GM10248 (cell line): ENCODE measurements around the gene YJEFN3.
A peak's percentile ranks its signal among the peaks of the same experiment; 100 is the strongest.

Source experiments
- CTCF ChIA-PET: fragments of 300-600 bp; sonication (Branson Sonifier 250); formaldehyde crosslinking; extraction: SDS; loops from one replicate; lab custom pipeline; 2021; ENCODE audit warnings: antibody characterized with exemption; lab: Yijun Ruan, JAX
- POLR2A ChIA-PET: fragments of 350-650 bp; sonication (Branson Sonifier 250); formaldehyde crosslinking; extraction: SDS; loops from one replicate; lab custom pipeline; 2020; ENCODE audit warnings: antibody characterized with exemption; lab: Yijun Ruan, JAX
- DNase-seq: peaks from one replicate; pipeline ENCODE4 v3.0.0; 2012; ENCODE audit errors: extremely low spot score
- TF ChIP-seq, protein P1 (sequence below): IDR thresholded peaks from 2 replicates; pipeline ENCODE4 v1.5.1; 2012; ENCODE audit warnings: mild to moderate bottlenecking, low read depth; ENCODE audit errors: extremely low read depth, missing control alignments, control extremely low read depth

The YJEFN3 gene

DNA sequence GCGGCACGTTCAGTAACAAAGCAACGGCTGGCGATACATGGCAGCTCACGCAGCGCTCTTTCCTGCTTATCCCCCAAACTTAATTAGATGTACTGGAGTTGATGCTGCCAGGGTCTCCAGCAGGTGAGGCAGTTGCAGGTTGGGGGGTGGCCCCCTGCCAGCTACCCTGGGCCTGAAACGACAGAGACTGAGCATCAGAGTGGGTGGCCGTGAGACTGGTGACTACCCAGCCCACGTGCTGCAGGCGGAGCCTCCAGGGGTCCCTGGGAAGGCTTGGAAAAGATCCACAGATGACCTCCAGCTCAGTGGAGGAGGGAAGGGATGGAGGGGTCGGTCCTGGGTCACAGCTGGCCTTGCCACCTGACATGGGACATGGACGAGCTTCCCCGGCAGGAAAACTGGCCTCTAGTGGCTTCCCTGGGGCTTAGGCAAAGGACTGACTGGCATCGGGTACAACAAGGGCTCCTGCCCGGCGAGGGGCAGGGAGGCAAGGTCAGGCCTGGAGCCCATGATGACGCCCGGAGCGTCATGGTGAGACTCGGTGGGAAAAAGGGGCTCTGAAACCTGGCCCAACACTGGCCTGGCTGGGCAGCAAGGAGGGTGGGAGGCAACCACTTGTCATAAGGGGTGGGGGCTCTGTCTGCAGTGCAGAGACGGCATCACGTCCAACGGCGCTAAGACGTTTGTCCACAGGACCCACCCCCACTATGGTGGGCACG lies 33.4 kb downstream of the YJEFN3 start:
- ChIA-PET CTCF (interaction anchor here (1.3 to 2.9 kb wide), 2 partner anchors 9 to 19 kb away, joined by 3 to 17 read pairs; no protein-coding TSS in a partner anchor), POLR2A (no interaction called here)
- DNase-seq = no peak
- TF ChIP-seq, protein P1, sequence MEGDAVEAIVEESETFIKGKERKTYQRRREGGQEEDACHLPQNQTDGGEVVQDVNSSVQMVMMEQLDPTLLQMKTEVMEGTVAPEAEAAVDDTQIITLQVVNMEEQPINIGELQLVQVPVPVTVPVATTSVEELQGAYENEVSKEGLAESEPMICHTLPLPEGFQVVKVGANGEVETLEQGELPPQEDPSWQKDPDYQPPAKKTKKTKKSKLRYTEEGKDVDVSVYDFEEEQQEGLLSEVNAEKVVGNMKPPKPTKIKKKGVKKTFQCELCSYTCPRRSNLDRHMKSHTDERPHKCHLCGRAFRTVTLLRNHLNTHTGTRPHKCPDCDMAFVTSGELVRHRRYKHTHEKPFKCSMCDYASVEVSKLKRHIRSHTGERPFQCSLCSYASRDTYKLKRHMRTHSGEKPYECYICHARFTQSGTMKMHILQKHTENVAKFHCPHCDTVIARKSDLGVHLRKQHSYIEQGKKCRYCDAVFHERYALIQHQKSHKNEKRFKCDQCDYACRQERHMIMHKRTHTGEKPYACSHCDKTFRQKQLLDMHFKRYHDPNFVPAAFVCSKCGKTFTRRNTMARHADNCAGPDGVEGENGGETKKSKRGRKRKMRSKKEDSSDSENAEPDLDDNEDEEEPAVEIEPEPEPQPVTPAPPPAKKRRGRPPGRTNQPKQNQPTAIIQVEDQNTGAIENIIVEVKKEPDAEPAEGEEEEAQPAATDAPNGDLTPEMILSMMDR = no peak

DNA sequence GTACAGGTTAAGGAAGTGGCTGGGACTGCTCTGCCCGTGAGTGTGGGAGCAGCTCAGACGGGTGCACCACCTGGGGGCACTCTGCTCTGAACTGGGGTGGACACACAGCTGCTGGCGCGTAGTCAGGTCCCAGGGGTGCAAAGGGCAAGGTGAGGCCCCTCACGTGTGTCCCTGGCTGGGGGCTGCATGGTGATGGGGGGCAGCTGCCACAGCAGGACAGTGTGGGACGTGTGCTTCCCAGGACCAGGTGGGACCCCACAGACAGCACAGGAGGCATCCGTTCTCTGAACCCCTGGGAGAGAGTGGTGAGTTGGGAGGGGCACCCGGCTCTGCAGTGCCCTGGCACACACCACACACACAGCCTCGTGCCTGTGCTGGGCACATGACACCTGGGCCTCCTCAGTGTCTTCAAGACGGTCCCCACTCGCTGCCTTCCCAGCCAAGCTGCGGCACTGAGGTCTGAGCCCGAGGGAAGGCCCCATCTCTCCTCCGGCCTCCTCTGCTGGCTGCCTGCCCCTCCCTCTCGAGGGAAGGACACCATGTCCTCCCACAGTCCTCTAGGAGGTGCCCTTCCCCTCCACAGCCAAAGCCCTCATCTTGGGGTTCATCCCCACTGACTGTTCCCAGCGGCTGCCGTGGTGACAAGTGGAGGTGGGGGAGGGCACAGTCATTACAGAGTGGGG lies 34.1 kb downstream of the YJEFN3 start:
- no peak for DNase-seq
- TF ChIP-seq, protein P1 = peak; percentile 32
- ChIA-PET POLR2A (no interaction called here), CTCF (interaction anchor here (0.7 to 2.9 kb wide), 3 partner anchors 9 to 18 kb away, joined by 3 to 17 read pairs (median 3); no protein-coding TSS in a partner anchor)

DNA sequence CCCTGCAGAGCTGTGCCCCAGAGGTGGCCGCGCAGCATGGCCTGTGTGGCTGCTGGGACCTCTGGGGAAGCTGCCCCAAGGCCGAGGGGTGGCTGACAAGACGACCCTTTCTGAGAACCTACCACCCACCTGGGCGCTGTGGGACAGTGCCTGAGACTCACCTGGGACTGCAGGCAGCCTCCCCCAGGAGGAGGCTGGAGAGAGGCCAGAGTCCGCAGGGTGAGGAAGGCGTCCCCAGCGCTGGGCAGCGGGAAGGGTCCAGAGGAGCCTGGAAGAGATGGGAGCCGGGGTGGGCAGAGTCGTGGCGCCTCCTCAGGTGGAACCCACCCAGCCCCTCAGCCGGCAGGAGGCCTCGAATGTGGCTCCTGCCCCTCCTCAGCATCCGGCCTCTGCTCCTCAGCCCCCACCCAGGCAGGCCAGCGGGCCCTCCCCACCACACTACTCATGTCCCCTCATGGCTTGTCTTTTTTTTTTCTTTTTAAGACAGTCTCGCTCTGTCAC lies 34.7 kb downstream of the YJEFN3 start:
- no peak for DNase-seq
- ChIA-PET POLR2A (no interaction called here), CTCF (interaction anchor here (0.7 kb wide), 1 partner anchor 9 kb away, joined by 3 read pairs; no protein-coding TSS in a partner anchor)
- TF ChIP-seq, protein P1 = no peak

DNA sequence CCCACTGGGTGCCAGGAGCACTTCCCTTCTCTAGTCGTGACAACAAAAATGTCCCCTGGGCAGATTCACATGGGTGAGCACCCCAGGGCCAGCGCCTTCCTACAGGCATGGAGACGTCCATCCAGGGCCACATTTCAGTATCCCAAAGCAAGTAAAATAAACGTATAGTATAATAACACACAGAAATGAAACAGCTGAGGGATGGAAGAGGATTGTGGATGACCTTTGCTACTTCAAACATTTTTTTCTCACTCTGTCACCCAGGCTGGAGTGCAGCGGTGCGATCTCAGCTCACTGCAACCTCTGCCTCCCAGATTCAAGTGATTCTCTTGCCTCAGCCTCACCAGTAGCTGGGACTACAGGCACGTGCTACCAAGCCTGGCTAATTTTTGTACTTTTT lies 37.6 kb downstream of the YJEFN3 start:
- DNase-seq = no peak
- TF ChIP-seq, protein P1 = no peak
- POLR2A ChIA-PET = no interaction called here
- CTCF ChIA-PET = interaction anchor here (2.4 to 8.5 kb wide), 2 partner anchors 12 to 34 kb away, joined by 5 to 93 read pairs; no protein-coding TSS in a partner anchor

DNA sequence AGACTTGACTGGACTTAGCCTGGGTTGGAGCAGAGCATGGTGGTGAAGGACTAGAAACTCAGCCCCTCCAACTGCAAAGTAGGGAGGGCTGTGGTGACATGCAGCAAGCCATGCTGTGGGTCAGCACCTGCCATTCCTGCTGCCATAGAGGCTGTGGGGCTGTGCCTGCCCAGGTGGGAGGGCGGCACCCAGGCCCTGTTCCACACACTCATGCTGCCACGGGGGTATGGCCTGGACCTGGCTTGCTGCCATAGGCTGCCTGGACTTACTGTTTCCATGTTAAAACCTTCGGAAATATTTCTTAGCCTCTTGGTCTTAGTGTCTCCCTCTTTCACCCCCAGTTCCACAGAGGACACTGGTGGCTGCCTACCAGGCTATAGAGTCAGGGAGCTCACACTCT lies 38.7 kb downstream of the YJEFN3 start:
- TF ChIP-seq, protein P1 = no peak
- CTCF ChIA-PET = interaction anchor here (2.1 to 8.5 kb wide), 3 partner anchors 9 to 35 kb away, joined by 5 to 93 read pairs (median 7); no protein-coding TSS in a partner anchor
- POLR2A ChIA-PET = no interaction called here
- no peak for DNase-seq
